Head of caudate nucleus (tissue), 42 donors: ENCODE measurements around the gene TRAPPC3.
A peak's percentile ranks its signal among the peaks of the same experiment; 100 is the strongest.
"Not testable (repeated sequence)": the region's sequence is repeated elsewhere in the genome, so short reads cannot be mapped to it uniquely, and the experiment has no call there.

Experiments
- DNase-seq, 42 donors: peaks; one replicate each; pipeline versions ENCODE4 v3.0.0 to v3.0.0-alpha.2; 2020 to 2021; ENCODE audit warnings: mixed read lengths in 7 of 42
- intact Hi-C: fragments of 100-400 bp; cut with DNase I; formaldehyde crosslinking; loops from one replicate; pipeline ENCODE4 v1.15.0; 2022

The TRAPPC3 gene

DNA sequence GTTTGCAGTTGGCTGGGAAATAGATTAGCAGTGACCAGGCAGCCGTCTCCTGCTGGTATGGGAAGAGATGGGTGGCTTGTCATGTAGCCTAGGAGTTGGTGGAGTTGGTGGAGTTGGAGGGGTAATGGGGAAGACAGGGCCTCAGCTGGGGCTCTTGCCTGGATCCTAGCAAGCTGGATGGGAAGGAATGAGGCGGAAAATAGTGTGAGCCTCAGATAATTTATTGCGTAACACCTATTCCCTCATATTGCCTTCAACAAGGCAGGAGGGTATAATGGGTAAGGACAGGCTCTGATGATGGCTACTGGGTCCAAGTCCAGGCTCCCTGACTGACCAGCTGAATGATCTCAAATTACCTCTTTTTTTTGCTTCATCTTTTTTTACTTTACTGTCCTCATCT lies 19.2 kb upstream of the TRAPPC3 start:
- intact Hi-C loops, result no loop called here

DNA sequence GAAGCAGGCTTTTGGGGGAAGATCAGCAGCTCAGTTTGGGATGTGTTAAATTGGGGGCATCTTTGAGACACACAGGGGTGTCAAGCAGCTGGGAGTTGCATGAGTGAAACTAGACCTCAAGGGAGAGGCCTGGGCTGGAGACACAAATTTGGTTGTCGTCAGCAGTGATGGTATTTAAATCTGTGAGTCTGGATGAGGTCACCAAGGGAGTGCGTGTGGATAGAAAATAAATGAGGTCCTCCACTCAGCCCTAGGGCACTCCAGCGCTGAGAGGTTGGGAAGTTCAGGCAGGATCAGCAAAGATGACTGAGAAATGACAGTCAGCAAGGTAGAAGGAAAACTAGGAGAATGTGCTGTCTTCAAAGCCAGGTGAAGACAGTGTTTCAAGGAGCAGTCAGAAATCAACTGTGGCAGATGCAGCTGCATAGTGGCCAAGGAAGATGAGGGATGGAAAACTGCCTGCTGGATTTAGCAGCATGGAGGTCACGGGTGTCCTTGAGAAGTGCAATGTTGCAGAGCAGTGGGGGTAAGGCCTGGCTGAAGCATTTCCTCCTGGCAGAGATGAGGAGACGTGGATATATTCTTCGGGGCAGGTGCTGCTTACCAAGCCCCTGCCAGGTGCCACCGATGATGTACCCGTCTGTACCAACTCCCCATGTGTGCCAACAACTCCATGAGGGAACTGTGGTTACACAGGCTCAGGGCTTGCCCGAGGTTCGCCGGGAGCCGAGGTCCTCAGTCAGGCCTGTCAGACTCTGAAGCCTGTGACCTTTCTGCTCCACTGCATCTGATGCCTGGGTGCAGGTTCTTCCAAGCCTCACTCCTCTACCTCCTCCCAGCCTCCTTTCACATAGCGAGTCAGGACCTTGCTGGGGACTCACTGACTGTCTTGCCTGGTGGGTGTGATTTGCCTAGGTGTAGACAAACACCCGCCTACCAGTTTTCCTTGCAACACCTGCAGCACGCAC lies 17.9 kb upstream of the TRAPPC3 start:
- no peak for DNase-seq
- intact Hi-C loops, result no loop called here

More for the DNA sequence above, 19.2 kb upstream of the TRAPPC3 start:
- DNase-seq, result no peak

DNA sequence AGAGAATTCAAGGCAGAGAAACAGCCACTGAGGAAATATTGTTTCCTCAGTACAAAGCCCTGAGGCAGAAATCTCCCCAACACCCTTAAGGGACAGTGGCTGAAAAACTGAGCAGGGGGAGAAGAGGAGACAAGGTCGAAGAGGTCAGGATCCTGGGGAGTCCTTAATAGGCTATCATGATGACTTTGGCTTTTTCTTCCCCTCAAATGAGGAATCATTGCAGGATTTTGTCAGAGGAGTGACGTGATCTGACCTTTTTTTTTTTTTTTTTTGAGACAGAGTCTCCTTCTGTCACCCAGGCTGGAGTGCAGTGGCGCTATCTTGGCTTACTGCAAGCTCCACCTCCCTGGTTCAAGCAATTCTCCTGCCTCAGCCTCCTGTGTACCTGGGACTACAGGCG lies 16.9 kb upstream of the TRAPPC3 start:
- DNase-seq, result no peak
- intact Hi-C loops, result no loop called here

DNA sequence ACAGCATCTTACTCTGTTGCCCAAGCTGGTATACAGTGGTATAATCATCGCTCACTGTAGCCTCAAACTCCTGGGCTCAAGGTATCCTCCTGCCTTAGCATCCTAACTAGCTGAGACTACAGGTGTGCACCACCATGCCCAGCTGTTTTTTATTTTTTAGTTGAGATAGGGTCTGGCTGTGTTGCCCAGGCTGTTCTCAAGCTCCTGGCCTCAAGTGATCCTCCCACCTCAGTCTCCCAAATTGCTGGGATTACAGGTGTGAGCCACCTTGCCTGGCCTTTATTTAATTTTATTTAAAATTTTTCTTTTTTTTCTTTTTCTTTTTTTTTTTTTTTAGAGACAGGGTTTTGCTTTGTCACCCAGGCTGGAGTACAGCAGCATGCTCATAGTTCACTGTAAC lies 15.9 kb upstream of the TRAPPC3 start:
- no peak for DNase-seq
- intact Hi-C loops, result no loop called here

DNA sequence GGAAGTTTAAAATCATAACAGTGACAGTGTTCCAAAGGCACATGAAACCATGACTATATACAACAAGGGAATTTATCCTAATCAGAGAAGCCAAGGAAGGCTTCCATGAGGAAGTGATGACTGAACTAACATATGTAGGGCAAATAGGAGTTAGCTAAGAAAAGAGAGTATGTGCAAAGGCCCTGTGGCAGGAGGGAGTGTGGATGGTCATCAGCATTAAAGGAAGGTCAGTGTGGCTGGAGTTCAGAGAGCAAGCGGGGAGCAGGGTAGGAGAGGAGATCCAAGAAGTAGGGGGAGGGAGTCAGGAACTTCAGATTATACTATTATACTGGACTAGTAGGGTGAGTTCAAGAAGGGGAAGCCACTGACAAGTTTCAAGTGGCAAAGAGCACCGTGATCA lies 15.1 kb upstream of the TRAPPC3 start:
- intact Hi-C loops, result no loop called here
- no peak for DNase-seq

DNA sequence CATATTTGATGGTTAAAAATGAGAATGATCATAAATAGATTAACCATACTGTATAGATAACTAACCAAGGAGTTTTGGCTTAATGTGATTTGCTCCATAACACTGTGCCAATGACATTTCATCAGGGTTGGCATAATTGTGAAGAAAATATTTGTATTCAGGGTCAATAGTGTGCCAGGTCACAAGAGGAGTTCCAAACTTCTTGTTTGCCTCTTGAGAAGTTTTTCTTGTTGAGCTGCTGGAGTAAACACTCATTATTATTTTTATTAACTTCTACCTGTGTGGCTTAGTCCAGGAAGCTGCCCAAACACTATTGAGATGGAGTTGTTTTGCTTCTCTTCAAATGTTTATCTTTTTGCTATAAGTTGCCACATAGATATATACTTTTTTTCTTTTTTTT lies 14.1 kb upstream of the TRAPPC3 start:
- intact Hi-C loops, result no loop called here
- DNase-seq, result no peak

DNA sequence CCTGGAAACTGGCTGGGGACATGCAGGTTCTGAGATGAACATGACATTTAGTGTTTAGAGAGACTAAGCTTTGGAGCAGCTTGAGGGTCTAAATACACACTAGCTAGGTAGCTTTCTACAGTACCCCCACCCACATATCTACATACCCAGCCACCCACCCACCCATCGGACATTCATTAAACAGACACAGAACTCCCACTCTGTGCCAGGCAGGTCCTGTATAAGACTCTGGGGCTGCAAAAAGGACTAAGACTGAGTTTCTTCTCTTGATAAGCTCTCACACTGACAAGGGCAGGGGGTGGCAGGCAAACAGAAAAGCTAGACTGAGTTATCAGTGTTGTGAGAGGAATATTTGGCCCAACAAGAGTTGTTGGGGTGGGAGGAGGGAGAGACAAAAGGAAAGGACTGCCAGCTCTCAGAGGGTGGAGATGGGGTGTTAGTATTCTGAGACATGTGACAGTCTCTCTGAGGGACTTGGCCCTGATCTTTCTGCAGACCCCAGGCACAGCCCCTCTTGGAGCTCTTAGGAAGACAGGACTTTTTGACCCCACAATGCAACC lies 13.5 kb upstream of the TRAPPC3 start:
- no peak for DNase-seq
- intact Hi-C loops, result no loop called here

DNA sequence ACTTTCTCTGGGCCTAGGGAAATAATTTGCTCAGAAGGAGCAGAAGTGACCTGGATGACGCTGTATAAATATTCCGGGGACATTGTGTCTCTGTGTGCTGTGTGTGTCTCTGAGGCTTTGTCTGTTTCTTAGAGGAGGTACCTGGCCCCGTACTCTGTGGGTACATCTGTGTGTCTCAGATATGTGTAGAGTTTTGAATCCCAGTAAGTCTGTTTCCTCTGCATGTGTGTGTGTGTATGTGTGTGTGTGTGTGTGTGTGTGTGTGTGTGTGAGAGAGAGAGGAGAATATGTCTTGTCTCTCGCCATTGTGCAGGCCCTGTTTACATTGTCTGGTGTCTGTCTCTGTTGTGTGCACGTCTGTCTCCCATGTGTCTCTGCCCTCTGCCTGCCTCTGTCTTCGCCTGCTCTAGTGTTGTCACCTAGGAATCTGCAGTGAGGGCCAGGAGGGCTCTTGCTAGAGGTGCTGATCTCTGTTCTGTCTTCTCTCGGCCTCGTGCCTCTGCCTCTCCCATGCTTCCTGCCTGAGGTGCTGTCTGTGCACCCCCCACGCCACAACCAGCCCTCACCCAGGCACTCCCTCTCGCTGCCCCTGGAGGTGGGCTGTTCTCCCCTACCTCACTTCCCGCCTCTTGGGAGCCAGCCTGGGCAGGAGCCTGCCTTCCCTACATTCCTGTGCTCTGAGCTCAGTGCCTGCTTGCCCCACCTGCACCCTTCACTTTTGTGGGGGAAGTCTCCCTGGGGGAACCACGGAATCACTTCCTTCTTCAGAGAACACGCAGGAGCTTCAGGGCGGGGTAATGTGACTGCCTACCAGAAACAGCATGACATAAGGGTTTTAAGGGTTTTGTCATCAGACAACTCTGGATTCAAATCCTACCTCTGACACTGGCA lies 12.6 kb upstream of the TRAPPC3 start:
- DNase-seq, result peak in 35 of 42 donors; percentile 40 to 87 (median 65)
- intact Hi-C loops, result no loop called here

DNA sequence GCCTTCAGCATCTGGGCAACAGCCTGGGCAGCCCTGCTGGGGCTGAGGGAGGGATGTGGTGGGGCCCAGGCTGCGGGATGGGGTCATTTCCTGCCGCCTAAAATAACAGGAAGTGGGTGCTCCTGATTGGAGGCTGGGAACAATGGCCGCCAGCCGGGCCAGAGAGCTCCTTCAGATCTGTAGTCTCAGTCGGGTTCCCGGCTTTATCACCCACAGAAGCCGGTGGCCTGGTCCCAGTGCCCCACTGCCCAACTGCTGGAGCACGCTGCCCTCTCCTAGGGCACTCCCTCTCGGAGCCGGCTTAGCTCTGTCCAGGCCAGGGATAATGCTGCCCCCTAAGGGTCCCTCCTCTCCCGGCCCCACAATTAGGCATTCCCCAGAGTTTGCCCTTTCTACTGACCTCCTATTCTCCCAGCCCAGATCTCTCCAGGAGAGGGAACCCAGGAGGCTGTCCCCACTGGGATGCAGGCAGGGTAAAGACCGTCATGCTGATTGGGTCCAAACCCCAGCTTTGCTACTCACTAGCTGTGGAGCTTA lies 11.7 kb upstream of the TRAPPC3 start:
- DNase-seq, result peak in 33 of 42 donors; percentile 24 to 81 (median 60)
- intact Hi-C loops, result no loop called here

DNA sequence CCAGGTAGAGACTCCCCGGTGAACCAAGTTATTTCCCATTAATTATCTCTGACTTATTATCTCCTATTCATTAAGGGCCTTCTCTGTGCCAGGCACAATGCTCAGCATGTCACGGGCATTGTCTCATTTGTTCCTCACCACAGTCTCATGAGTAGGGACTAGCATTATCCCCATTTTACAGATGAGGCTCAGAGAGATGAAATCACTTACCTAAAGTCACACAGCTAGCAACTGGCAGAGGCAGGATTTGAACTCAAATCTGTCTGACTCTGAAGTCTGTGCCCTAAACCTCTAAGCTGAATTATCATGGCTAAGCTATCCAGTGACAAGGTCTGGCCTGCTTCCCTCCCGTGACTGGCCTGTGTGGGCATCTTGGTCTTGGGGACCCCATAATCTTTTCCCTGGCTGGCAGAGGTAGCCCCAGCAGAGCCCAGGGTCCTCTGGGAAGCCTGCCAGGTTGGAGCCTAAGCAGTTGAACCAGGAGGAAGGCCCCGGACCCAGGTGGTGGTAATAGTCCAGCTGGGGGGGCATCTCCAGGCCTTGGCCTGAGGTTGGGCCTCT lies 11.2 kb upstream of the TRAPPC3 start:
- intact Hi-C loops, result no loop called here

DNA sequence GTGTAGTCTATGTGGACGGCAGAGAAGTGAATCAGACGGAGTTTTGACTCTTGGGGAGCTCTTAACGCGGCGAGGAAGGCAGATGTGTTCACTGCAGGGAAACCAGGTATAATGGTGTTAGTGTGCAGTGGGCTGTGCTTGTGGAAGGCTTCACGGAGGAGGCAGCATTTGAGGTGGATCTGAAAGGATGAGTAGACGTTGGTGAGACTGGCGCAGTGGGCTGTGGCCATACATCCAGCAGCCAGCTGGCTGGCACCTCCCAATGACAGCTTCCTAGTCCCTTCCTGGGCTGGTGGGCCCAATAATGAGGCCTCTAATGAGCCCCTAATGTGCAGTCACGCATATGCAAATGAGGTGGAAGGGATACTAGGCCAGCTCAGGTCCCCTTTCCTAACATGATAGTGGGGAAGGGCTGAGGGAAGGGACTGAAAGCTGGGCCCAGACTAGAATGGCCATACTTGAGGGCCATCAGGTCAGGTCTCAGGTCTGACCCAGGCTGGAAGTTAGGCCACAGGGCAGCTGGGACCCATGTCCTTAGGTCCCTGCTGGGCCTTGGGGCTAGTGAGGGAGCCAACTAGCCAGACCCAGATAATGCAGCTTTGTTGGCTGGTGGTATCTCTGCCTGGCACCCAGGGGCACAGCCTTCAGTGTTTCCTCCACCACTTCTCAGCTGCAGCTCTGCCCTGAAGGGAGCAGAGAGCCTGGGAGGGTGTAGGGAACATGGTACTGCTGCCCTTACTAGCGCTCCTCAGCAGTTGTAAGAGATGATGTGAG lies 10.5 kb upstream of the TRAPPC3 start:
- intact Hi-C loops, result no loop called here
- peak in 40 of 42 donors; percentile 42 to 90 (median 72) for DNase-seq

More for the DNA sequence above, 11.2 kb upstream of the TRAPPC3 start:
- no peak for DNase-seq

DNA sequence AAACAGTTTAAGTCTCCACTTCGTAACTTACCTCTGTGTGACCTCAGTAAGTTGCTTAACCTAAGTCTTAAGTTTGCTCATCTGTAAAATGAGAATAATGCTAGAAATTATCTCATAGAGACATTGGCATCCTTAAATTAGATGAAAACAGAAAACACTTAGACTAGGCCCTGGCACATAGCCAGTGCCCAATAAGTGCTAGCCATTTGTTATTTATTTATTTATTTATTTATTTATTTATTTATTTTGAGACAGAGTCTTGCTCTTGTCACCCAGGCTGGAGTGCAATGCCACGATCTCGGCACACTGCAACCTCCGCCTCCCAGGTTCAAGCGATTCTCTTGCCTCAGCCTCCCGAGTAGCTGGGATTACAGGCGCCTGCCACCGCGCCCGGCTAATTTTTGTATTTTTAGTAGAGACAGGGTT lies 9.6 kb upstream of the TRAPPC3 start:
- DNase-seq, intact Hi-C loops: not testable (repeated sequence)

DNA sequence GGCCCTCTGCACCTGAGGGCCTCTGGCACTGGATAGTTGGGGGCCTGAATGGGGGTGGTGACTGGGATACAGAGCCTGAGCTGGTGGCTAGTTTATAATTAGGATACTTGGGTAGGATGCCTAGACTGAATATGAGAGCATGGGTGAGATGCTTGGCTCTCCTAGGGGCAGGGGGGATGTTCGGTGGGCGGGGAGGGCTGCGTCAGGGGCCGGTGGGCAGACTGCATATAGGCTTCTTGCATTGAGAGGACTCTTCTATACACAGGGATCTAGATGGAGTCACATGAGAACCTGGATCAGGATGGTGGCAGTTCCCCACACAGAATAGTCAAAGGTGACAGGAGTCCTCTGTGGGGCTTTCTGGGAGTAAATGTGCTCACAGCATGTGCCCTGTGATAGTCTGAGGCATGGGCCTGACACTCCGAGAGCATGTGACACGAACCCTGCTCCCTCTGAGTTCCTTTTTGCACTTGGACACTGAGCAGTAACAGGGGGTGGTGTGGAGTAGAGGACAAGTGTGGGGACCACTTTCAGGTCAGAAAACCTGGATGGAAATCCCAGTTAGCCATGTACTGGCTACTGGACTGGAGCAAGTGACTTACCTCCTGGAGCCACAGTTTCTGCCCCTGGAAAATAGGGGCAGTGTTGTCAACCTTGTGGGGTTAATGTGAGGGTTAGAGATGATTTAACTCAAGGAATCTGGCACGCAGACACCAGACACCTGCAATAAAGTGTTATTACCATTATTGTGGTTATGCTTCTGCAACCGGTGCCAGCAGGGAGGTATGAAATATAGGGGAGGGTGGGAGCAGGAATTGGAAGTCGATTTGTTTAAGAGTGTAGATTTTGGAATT lies 8.9 kb upstream of the TRAPPC3 start:
- DNase-seq, result peak in 5 of 42 donors; percentile 35 to 55 (median 44)
- intact Hi-C loops, result no loop called here

DNA sequence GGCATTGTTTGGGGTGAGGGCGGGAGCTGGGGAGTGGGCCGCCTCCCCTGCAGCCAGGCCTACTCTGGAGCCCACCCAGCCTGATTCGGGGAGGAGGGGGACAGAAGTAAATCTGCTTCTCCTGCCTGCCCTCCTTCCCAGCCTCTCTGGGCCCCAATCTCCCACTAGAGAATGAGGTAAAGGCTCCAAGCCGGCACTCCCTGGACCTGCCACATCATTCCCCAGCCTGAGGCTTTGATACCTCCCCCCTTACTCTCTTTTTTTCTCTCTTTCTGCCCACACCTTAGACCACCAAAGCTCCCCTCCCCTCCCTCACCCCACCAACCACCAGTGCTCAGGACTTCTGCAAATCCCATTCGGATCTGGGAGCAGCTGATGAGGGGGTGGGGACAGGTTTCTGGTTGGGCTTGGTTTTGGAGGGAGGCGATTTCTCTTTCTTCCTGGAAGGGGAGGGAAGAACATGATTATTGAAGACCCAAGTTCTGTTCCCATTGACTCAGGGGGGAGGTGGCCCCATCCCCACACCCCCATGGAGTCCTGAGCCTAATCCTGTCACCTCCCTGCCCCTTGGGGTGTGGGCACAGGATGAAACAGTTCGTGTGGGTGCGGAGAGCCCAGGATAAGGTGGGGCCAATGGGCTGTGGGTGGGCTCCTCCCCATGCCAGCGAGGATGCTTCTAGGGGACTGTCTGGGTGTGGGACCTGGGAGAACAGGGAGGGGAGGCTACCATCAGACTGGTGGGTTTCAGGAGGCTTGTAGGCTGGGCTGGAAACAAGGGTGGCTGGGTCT lies 8.0 kb upstream of the TRAPPC3 start:
- intact Hi-C loops, result no loop called here
- DNase-seq, result peak in 16 of 42 donors; percentile 39 to 79 (median 64)

DNA sequence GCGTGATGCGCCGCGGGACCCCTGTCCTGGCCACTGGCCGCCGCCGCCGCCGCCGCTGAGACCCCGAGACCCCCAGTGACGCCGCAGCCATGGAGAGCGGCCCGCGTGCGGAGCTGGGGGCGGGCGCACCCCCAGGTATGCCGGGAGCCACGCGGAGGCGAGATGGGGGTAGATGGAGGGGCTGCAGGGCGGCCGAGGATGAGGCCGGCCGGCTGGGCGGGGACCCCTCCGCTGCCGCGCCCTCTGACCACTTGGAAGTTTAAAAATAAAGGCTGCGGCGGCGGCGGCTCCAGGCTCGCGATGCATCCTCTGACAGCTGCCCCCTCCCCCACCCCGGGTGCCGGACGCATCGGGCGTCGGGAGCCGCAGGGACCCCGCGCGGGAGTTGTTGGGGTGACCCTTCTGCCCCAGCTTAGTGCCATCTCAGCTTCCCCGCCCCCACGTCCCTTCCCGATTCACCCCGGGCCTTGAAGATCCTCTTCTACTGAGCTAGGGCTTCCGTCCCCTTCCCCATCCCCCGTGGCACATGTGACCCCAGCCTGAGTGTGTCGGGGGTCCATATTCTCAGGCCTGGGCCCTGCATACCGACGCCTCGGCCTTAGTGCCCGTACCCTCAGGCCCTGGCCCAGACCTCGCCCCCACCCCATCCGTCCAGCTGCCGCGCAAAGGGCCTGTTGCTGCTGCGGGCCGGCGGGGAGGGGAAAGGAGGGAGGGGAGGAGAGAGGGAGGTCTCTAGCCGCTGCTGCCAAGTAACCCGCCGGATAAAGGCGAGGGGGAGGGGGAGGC lies 7.2 kb upstream of the TRAPPC3 start:
- DNase-seq, result peak; percentile 68 to 93 (median 85)
- intact Hi-C loops, result no loop called here
